ENCODE measurements around the gene PDZD2. TPM values are rescaled to one million over a fixed set of nuclear protein-coding genes. Genes with fewer than 3 reads are reported as not detected.

The PDZD2 gene
- total and polyA plus RNA-seq, 7 donors: 1.2 to 11.7 (median 7.1) TPM

DNA sequence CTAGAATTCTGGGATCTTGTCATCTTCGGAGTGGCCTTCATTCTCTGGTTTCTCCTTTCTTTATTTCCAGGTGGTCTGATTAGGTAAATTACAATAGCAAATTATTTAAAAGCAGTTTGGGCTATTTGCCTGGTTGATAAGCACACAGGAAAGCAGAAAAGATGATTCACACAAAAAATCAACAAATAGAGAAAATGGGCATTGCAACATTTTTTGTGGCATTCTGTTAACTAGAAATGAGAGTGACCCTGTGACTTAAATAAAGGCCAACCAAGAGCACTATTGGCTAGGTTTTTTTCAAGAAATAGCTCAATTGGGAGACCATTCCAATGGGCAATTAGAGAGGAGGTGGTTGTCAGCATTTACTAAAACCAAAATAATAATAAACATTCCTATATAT lies 6.5 kb upstream of the PDZD2 start:
- WGBS, 2 donors: 79 to 93% methylated on average over 1 of the region's 1 CpG
- Histone ChIP-seq H3K36me3 (no peaks in the 10 kb centered on the region), H3K27me3 (no peaks in the 10 kb centered on the region), H3K9me3 (no peaks in the 10 kb centered on the region), H3K4me3 (no peak overlapping the region), H3K4me1 (no peaks in the 10 kb centered on the region), H3K27ac (no peak overlapping the region)
- TF ChIP-seq POLR2AphosphoS5 (IDR thresholded peaks at IDR 0.05): no peak
- TF ChIP-seq, protein P1, sequence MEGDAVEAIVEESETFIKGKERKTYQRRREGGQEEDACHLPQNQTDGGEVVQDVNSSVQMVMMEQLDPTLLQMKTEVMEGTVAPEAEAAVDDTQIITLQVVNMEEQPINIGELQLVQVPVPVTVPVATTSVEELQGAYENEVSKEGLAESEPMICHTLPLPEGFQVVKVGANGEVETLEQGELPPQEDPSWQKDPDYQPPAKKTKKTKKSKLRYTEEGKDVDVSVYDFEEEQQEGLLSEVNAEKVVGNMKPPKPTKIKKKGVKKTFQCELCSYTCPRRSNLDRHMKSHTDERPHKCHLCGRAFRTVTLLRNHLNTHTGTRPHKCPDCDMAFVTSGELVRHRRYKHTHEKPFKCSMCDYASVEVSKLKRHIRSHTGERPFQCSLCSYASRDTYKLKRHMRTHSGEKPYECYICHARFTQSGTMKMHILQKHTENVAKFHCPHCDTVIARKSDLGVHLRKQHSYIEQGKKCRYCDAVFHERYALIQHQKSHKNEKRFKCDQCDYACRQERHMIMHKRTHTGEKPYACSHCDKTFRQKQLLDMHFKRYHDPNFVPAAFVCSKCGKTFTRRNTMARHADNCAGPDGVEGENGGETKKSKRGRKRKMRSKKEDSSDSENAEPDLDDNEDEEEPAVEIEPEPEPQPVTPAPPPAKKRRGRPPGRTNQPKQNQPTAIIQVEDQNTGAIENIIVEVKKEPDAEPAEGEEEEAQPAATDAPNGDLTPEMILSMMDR (IDR thresholded peaks at IDR 0.05): no peak
- TF ChIP-seq POLR2A (IDR thresholded peaks at IDR 0.05): no peak
- no peak for TF ChIP-seq EP300 (IDR thresholded peaks at IDR 0.05)
- no peak for DNase-seq
- intact Hi-C loops (cut with DNase I): no loop called here

DNA sequence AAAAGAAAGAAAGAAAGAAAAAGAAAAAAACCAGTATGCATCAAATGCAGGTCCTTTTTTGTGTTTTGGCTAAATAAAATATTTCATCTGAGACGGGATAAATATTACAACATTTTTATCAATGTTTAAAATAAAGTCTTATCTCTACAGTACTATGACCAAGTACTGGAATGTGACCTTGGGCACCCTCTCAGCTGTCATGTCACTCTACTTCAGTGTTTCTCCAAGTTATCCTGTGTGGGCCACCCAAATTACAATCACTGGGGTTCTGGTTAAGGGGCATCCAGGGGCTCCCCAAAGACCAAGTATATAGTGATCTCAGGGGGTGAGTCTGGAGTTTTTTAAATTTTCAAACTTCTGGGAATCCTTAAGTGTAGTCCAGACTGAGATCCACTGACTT lies 3.5 kb upstream of the PDZD2 start:
- 45 to 82% methylated on average over 1 of the region's 1 CpG for WGBS, 2 donors
- Histone ChIP-seq H3K9me3 (no peaks in the 10 kb centered on the region), H3K4me3 (no peak overlapping the region), H3K27me3 (no peaks in the 10 kb centered on the region), H3K27ac (no peak overlapping the region), H3K4me1 (peaks cover 0 to 17% (median 13%) of the 10 kb centered on the region in 4 donors), H3K36me3 (no peaks in the 10 kb centered on the region)
- DNase-seq: no peak
- TF ChIP-seq, protein P1 (IDR thresholded peaks at IDR 0.05): no peak
- TF ChIP-seq POLR2A (IDR thresholded peaks at IDR 0.05): no peak
- intact Hi-C loops (cut with DNase I): no loop called here

DNA sequence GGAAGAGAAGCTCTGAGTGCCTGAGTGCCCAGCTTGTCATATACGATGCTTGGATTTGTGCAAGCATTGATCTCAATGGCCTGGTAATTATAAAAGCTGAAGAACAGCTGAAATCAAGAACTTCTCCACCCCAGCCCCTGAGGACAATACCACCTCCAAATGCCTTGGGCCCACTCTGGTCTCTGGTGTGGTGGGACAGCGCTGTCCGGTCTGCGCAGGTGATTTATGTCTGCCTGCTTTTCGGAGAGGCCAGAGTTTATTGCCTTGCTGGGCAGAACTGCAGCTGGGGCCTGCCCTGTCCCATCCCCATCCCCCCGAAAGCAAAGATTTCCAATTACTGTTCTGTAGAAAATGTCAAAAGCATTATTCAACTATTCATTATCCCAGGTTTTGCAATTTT lies 1.1 kb upstream of the PDZD2 start:
- WGBS, 2 donors: 76 to 81% methylated on average over 6 of the region's 6 CpGs
- peaks cover 0 to 17% (median 13%) of the 10 kb centered on the region in 4 donors for H3K4me1 ChIP-seq
- H3K27me3 ChIP-seq: no peaks in the 10 kb centered on the region
- no peak overlapping the region for H3K4me3 ChIP-seq
- DNase-seq: no peak
- no peak overlapping the region for H3K27ac ChIP-seq
- TF ChIP-seq, protein P1 (IDR thresholded peaks at IDR 0.05): no peak
- TF ChIP-seq EP300 (IDR thresholded peaks at IDR 0.05): no peak
- H3K36me3 ChIP-seq: no peaks in the 10 kb centered on the region
- H3K9me3 ChIP-seq: no peaks in the 10 kb centered on the region
- intact Hi-C loops (cut with DNase I): no loop called here

DNA sequence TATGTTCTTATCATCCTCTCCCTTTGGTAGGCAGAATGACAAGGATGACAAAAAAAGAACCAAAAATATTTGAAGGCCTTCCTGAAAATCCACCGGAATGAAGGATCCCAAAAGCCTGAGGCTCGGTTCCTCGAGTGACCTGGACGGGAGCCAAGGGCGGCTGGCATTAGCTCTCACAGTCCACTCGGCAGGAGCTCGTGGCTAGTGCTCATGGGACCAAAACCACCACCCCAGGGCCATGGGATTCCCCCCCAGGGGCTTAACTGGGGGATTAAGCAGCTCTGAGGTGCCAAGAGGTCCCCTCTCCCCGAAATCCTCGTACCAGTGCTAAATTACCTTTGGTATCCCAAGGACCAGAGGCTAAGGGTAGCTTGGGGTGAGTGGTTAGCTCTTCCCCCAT lies 586 bp upstream of the PDZD2 start:
- DNase-seq: peak; percentile 73
- 21 to 28% methylated on average over 9 of the region's 9 CpGs for WGBS, 2 donors
- intact Hi-C loops (cut with DNase I): no loop called here
- H3K4me1 ChIP-seq: peaks cover 0 to 17% (median 13%) of the 10 kb centered on the region in 4 donors
- peak overlapping the region in 2 of 4 donors; percentile 31 to 42 for H3K27ac ChIP-seq
- no peaks in the 10 kb centered on the region for H3K27me3 ChIP-seq
- no peaks in the 10 kb centered on the region for H3K9me3 ChIP-seq
- no peaks in the 10 kb centered on the region for H3K36me3 ChIP-seq
- peak overlapping the region; percentile 39 to 73 (median 53) for H3K4me3 ChIP-seq
- TF ChIP-seq POLR2A (IDR thresholded peaks at IDR 0.05): no peak
- TF ChIP-seq, protein P1 (IDR thresholded peaks at IDR 0.05): no peak
- TF ChIP-seq EP300 (IDR thresholded peaks at IDR 0.05): no peak
- no peak for TF ChIP-seq POLR2AphosphoS5 (IDR thresholded peaks at IDR 0.05)

Measured in sigmoid colon (tissue), 7 donors.